Breast epithelium (tissue), 4 donors: ENCODE results near the gene TRPM3. TPM values are rescaled to one million over a fixed set of nuclear protein-coding genes. Genes with fewer than 3 reads are reported as not detected.

Source experiments
- DNase-seq, 2 donors: peaks; one replicate each; pipeline ENCODE4 v3.0.0-alpha.2; 2019; ENCODE audit warnings: low spot score in 2 of 2
- H3K27ac ChIP-seq, 2 donors: fragments of 200-600 bp; sonication (generic) in 1 of 2; one replicate each; pipeline ENCODE4 v1.5.1; 2016 to 2019; ENCODE audit warnings: mild to moderate bottlenecking in 1 of 2
- H3K27me3 ChIP-seq, 2 donors: fragments of 200-600 bp; sonication (generic) in 1 of 2; one replicate each; pipeline versions ENCODE4 v1.5.1 to v1.6.0; 2017 to 2019; ENCODE audit warnings: control low read depth in 1 of 2, mild to moderate bottlenecking in 1 of 2
- H3K36me3 ChIP-seq: fragments of 200-600 bp; one replicate; pipeline ENCODE4 v1.5.1; 2019
- H3K4me1 ChIP-seq, 2 donors: fragments of 200-600 bp; sonication (generic); one replicate each; pipeline ENCODE4 v1.5.1; 2016 to 2019; ENCODE audit warnings: control low read depth in 1 of 2
- H3K4me3 ChIP-seq, 3 donors: fragments of 200-600 bp; sonication (generic); 1 replicate in 2 of 3; 2 replicates in 1 of 3; pipeline ENCODE4 v1.5.1; 2016 to 2019; ENCODE audit warnings: mild to moderate bottlenecking in 3 of 3, moderate library complexity in 2 of 3
- H3K9me3 ChIP-seq, 2 donors: fragments of 200-600 bp; sonication (generic) in 1 of 2; one replicate each; pipeline ENCODE4 v1.5.1; 2016 to 2019; ENCODE audit warnings: control low read depth in 1 of 2
- POLR2A ChIP-seq: fragments of 450-650 bp; IDR thresholded peaks from one replicate; pipeline ENCODE4 v1.6.1; 2016; ENCODE audit warnings: antibody characterized with exemption, mild to moderate bottlenecking, moderate library complexity
- POLR2AphosphoS5 ChIP-seq, 3 donors: sonication (generic); formaldehyde crosslinking; IDR thresholded peaks; one replicate each; pipeline ENCODE4 v1.6.1; 2017; ENCODE audit warnings: antibody characterized with exemption in 3 of 3
- intact Hi-C: fragments of 100-400 bp; cut with DNase I; formaldehyde crosslinking; loops from one replicate; pipeline ENCODE4 v1.15.1; 2023; ENCODE audit warnings: low total_unique reads
- total RNA-seq, 3 donors: library from RNA; depleted of rRNA; stranded (reverse); fragments of >200 nt; gene quantifications; one replicate each; pipeline ENCODE4 v1.1.0, GENCODE V29; 2016
- TF ChIP-seq, protein P1 (sequence below), 3 donors: fragments of 450-650 bp; IDR thresholded peaks; one replicate each; pipeline ENCODE4 v1.5.1; 2016 to 2017; ENCODE audit warnings: antibody characterized with exemption in 3 of 3, mild to moderate bottlenecking in 3 of 3, moderate library complexity in 3 of 3

Gene TRPM3
- total RNA-seq, 3 donors from 2014 or later: 0.33 to 0.88 (median 0.64) TPM

DNA sequence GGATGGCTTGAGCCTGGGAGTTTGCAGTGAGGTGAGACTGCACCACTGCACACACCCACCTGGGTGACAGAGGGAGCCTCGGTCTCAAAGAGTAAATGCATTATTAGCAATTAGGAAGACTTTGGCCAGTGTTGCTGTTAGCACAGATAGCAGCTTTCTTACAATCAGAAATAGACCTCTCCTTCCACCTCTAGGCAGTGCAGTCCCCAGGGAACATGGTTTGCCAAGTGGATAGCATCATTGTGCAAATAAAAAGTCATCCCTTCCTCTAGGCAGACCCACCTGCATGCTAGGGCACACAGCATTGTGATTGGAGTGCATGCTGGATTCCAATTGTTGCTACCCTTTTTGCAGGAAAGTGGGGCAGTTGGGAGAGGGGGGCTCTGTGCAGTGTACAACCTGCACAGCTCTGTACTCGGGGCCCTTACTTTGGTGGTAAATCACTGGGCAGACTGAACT is 629.1 kb downstream of the TRPM3 start:
- no peaks in the 10 kb centered on the region for H3K36me3 ChIP-seq
- no peak for DNase-seq
- no peaks in the 10 kb centered on the region for H3K27me3 ChIP-seq
- H3K9me3 ChIP-seq: no peaks in the 10 kb centered on the region
- H3K4me1 ChIP-seq: peaks cover 3 to 21% of the 10 kb centered on the region in 2 donors
- H3K27ac ChIP-seq: no peak overlapping the region
- TF ChIP-seq POLR2AphosphoS5 (IDR thresholded peaks at IDR 0.05) (no peak), POLR2A (no peak)
- TF ChIP-seq, protein P1, sequence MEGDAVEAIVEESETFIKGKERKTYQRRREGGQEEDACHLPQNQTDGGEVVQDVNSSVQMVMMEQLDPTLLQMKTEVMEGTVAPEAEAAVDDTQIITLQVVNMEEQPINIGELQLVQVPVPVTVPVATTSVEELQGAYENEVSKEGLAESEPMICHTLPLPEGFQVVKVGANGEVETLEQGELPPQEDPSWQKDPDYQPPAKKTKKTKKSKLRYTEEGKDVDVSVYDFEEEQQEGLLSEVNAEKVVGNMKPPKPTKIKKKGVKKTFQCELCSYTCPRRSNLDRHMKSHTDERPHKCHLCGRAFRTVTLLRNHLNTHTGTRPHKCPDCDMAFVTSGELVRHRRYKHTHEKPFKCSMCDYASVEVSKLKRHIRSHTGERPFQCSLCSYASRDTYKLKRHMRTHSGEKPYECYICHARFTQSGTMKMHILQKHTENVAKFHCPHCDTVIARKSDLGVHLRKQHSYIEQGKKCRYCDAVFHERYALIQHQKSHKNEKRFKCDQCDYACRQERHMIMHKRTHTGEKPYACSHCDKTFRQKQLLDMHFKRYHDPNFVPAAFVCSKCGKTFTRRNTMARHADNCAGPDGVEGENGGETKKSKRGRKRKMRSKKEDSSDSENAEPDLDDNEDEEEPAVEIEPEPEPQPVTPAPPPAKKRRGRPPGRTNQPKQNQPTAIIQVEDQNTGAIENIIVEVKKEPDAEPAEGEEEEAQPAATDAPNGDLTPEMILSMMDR (IDR thresholded peaks at IDR 0.05): no peak
- H3K4me3 ChIP-seq: no peak overlapping the region
- intact Hi-C loops: no loop called here

DNA sequence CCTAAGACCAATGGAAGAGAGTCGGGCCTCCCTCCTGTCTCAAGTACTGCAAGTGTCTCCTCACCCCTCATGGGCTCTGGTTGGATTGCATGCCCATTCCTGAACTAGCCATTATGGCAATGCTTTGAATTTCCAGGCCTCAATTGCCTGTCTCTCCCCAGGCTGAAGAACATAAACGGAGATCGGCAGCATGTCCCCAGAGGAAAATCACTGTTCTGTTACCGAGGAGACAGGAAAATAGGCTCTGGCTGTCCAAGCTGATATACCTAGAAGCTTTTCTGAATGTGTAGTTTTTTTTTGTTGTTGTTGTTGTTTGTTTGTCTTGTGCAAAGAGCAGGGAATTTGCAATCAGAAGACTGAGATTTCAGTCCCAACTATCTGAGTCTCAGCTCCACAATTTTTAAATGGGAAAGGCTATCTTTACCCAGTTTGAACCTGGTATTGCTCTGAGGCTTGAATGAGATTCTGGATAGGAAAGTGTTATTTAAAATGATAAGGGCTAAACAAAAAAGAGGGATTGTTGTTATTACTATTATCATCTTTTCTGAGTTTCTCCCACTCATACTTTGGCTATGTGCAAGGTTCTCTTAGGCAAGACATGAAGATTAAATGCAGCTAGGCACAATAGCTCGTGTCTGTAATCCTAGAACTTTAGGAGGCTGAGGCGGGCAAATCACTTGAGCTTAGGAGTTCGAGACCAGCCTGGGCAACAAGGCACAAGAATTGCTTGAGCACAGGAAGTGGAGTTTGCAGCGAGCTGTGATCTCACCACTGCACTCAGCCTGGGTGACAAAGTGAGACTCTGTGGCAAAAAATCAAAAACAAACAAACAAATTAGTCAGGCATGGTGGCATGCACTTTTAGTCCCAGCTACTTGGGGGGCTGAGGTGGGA is 629.7 kb downstream of the TRPM3 start:
- Histone ChIP-seq H3K27ac (no peak overlapping the region), H3K9me3 (no peaks in the 10 kb centered on the region), H3K4me3 (no peak overlapping the region), H3K36me3 (no peaks in the 10 kb centered on the region), H3K4me1 (peaks cover 3 to 21% of the 10 kb centered on the region in 2 donors), H3K27me3 (no peaks in the 10 kb centered on the region)
- TF ChIP-seq, protein P1 (IDR thresholded peaks at IDR 0.05): no peak
- TF ChIP-seq POLR2A (no peak), POLR2AphosphoS5 (IDR thresholded peaks at IDR 0.05) (no peak)
- intact Hi-C loops: no loop called here
- DNase-seq: no peak

DNA sequence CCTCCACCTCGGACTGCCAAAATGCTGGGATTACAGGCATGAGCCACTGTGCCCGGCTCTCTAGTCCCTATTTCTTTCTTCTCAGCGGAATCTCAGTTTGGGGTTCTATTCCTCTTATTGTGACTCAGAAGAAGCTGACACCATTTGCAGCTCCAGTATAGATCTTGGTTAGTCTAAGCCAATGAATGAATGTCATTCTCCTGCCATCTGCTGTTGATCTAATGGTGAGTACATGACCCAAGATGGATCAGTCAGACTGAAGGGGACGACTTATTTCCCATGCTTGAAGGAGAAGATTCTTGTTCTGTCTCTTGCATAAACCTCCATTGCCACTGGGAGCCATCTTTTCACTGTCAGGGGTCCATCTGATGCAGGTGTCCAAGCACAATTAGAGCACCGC is 630.9 kb downstream of the TRPM3 start:
- Histone ChIP-seq H3K27ac (no peak overlapping the region), H3K27me3 (no peaks in the 10 kb centered on the region), H3K36me3 (no peaks in the 10 kb centered on the region), H3K4me3 (no peak overlapping the region), H3K4me1 (peaks cover 3 to 21% of the 10 kb centered on the region in 2 donors), H3K9me3 (no peaks in the 10 kb centered on the region)
- DNase-seq: no peak
- TF ChIP-seq POLR2A (no peak), POLR2AphosphoS5 (IDR thresholded peaks at IDR 0.05) (no peak)
- TF ChIP-seq, protein P1 (IDR thresholded peaks at IDR 0.05): no peak
- intact Hi-C loops: no loop called here

DNA sequence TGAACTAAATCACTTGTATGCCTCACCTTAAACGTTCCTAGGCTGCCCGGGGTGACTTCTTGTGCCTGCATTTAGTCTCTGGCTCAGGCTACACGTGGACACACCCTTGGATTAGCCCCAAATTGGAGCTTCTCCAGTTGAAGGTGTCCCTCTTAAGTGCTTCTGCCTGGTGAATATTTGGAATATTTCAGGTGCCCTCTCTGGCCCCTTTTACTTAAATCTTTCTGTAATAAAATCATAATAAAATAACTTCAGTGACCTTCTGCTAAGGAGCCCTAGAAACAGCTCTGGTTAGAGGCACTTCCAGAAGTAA is 632.7 kb downstream of the TRPM3 start:
- TF ChIP-seq POLR2AphosphoS5 (IDR thresholded peaks at IDR 0.05) (peak in 2 of 3 donors; percentile 30 to 34), POLR2A (no peak)
- intact Hi-C loops: no loop called here
- Histone ChIP-seq H3K4me3 (no peak overlapping the region), H3K27me3 (no peaks in the 10 kb centered on the region), H3K4me1 (peaks cover 3 to 30% of the 10 kb centered on the region in 2 donors), H3K36me3 (no peaks in the 10 kb centered on the region), H3K9me3 (no peaks in the 10 kb centered on the region), H3K27ac (peak overlapping the region; percentile 54 to 61)
- DNase-seq: peak in 1 of 2 donors; percentile 54

DNA sequence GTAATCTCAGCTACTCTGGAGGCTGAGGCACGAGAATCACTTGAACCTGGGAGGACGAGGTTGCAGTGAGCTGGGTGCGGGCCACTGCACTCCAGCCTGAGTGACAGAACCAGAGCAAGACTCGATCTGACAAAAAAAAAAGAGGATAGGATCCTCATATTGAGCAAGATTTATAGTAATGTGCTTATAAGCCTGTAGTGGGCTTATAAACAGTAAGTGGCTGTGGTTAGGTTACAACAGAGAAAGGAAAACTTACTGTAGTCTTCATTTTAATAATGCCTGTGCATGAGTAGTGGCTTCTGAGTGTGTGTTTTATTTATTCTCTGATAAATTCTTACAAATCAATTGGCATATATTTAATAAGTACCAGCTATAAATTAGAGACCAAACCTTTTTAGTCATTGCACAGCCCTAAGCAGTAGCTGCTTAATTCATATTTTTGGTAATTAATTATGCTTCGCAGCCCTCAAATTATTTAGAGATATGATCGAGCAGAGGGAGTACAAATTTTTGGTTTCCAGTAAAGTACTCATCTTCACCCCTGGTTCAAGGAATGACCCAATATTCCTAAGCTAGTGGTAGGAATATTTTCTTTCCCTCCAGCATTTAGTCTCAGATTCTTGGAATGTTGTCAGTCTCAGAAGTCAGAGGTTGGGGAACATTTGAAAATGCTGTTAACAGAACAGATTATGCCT is 633.2 kb downstream of the TRPM3 start:
- TF ChIP-seq POLR2A: no peak
- TF ChIP-seq, protein P1 (IDR thresholded peaks at IDR 0.05): no peak
- no peak for TF ChIP-seq POLR2AphosphoS5 (IDR thresholded peaks at IDR 0.05)
- no peak for DNase-seq
- H3K36me3 ChIP-seq: no peaks in the 10 kb centered on the region
- no peak overlapping the region for H3K4me3 ChIP-seq
- peak overlapping the region; percentile 54 to 61 for H3K27ac ChIP-seq
- intact Hi-C loops: no loop called here
- no peaks in the 10 kb centered on the region for H3K9me3 ChIP-seq
- H3K4me1 ChIP-seq: peaks cover 2 to 30% of the 10 kb centered on the region in 2 donors
- no peaks in the 10 kb centered on the region for H3K27me3 ChIP-seq
